Esophagus muscularis mucosa (tissue), 4 donors: ENCODE measurements around the gene DNASE1L2. TPM values are rescaled to one million over a fixed set of nuclear protein-coding genes. Genes with fewer than 3 reads are reported as not detected.

Source experiments
- DNase-seq: peaks from one replicate; pipeline ENCODE4 v3.0.0-alpha.2; 2017; ENCODE audit errors: extremely low spot score
- H3K27ac ChIP-seq, 4 donors: fragments of 200-600 bp; sonication (generic); replicated peaks in 1 of 4; 1 replicate in 3 of 4; 2 replicates in 1 of 4; pipeline ENCODE4 v1.5.1; 2016 to 2019; ENCODE audit warnings: mild to moderate bottlenecking in 1 of 4
- H3K27me3 ChIP-seq, 4 donors: fragments of 200-600 bp; sonication (generic); one replicate each; pipeline versions ENCODE4 v1.5.1 to v1.6.0; 2016 to 2019
- H3K36me3 ChIP-seq, 4 donors: fragments of 200-600 bp; sonication (generic); one replicate each; pipeline ENCODE4 v1.5.1; 2016 to 2019
- H3K4me1 ChIP-seq, 4 donors: fragments of 200-600 bp; sonication (generic); one replicate each; pipeline ENCODE4 v1.5.1; 2016 to 2019
- H3K4me3 ChIP-seq, 4 donors: fragments of 200-600 bp; sonication (generic); 1 replicate in 2 of 4; 2 replicates in 2 of 4; pipeline ENCODE4 v1.5.1; 2016 to 2019; ENCODE audit warnings: mild to moderate bottlenecking in 4 of 4, moderate library complexity in 1 of 4
- H3K9me3 ChIP-seq, 4 donors: fragments of 200-600 bp; sonication (generic); 1 replicate in 3 of 4; 2 replicates in 1 of 4; pipeline ENCODE4 v1.5.1; 2016 to 2019
- EP300 ChIP-seq: sonication (generic); formaldehyde crosslinking; IDR thresholded peaks from one replicate; pipeline ENCODE4 v1.6.1; 2017; ENCODE audit warnings: antibody characterized with exemption
- POLR2A ChIP-seq: fragments of 450-650 bp; IDR thresholded peaks from one replicate; pipeline ENCODE4 v1.6.1; 2017; ENCODE audit warnings: antibody characterized with exemption, moderate library complexity, mild to moderate bottlenecking, low read depth
- POLR2AphosphoS5 ChIP-seq, 2 donors: sonication (generic); formaldehyde crosslinking; IDR thresholded peaks; one replicate each; pipeline ENCODE4 v1.6.1; 2017; ENCODE audit warnings: antibody characterized with exemption in 2 of 2
- WGBS: methylation state at CpG from one replicate; pipeline ENCODE4 v1.1.5; 2018; 5-methylcytosine and 5-hydroxymethylcytosine counted together
- intact Hi-C: fragments of 100-400 bp; cut with DNase I; formaldehyde crosslinking; loops from one replicate; pipeline ENCODE4 v1.15.1; 2023
- small RNA-seq, 3 donors: library from RNA; depleted of rRNA; stranded (forward); fragments of <200 nt; gene quantifications; one replicate each; pipeline ENCODE3, GENCODE V24; 2016
- total RNA-seq, 4 donors: library from RNA; depleted of rRNA; stranded (reverse); fragments of >200 nt; gene quantifications; one replicate each; pipeline versions ENCODE4 v1.1.0 to v1.2.1, GENCODE V29; 2016
- TF ChIP-seq, protein P1 (sequence below), 3 experiments: fragments of 200-600 bp in 2 of 3; fragments of 450-650 bp in 1 of 3; sonication (generic) in 2 of 3; IDR thresholded peaks; one replicate each; pipeline ENCODE4 v1.5.1; 2017 to 2019; ENCODE audit warnings: antibody characterized with exemption in 3 of 3, mild to moderate bottlenecking in 2 of 3, moderate library complexity in 1 of 3

DNASE1L2 gene
- total RNA-seq, 4 donors from 2014 or later = 0.50 to 0.86 (median 0.67) TPM

DNA sequence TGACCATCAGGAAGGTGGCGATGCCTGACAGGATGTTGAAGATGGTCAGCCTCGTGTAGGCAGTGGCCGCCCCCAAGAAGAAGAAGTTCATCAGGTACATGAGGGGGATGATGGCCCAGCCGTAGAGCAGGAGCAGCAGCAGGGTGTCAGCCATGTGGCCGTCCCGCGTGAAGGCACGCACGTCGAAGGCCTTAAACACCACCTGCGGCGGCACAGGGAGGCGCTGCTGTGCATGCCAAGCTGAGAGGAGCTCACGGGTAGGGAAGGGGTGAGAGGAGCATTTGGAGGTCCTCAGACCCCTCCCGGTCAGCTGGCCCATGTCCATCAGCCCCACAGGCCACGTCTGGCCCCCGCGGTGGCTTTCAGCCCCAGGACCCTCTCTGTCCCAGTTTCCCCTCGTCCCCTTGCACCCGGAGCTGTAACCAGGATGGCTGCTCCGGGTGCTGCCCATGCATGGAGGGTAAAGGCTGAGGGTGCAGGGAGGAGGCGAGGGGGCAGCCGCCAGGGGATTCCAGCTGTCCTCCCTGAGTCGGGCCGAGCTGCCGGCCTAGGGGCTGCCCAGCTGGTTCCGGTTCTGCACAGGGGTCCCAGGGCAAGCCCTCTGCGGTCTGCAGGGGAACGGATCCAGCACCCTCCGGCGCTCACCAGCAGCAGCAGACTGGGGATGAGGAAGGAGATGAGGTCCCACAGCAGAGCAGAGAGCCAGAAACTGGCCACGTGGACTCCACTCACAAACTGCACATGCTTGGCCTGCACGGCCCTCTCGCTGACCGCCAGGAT, 48.7 kb downstream of the DNASE1L2 start:
- H3K9me3 ChIP-seq = no peaks in the 10 kb centered on the region
- intact Hi-C loops = no loop called here
- H3K4me1 ChIP-seq = no peaks in the 10 kb centered on the region
- no peak overlapping the region for H3K4me3 ChIP-seq
- WGBS = 90% methylated on average over 28 of the region's 35 CpGs
- no peaks in the 10 kb centered on the region for H3K27me3 ChIP-seq
- DNase-seq = no peak
- peaks cover 11 to 92% (median 82%) of the 10 kb centered on the region in 4 donors for H3K36me3 ChIP-seq
- no peak for TF ChIP-seq POLR2A
- TF ChIP-seq POLR2AphosphoS5 (IDR thresholded peaks at IDR 0.05) = no peak
- no peak for TF ChIP-seq EP300
- TF ChIP-seq, protein P1, sequence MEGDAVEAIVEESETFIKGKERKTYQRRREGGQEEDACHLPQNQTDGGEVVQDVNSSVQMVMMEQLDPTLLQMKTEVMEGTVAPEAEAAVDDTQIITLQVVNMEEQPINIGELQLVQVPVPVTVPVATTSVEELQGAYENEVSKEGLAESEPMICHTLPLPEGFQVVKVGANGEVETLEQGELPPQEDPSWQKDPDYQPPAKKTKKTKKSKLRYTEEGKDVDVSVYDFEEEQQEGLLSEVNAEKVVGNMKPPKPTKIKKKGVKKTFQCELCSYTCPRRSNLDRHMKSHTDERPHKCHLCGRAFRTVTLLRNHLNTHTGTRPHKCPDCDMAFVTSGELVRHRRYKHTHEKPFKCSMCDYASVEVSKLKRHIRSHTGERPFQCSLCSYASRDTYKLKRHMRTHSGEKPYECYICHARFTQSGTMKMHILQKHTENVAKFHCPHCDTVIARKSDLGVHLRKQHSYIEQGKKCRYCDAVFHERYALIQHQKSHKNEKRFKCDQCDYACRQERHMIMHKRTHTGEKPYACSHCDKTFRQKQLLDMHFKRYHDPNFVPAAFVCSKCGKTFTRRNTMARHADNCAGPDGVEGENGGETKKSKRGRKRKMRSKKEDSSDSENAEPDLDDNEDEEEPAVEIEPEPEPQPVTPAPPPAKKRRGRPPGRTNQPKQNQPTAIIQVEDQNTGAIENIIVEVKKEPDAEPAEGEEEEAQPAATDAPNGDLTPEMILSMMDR (IDR thresholded peaks at IDR 0.05) = no peak
- H3K27ac ChIP-seq = no peak overlapping the region

DNA sequence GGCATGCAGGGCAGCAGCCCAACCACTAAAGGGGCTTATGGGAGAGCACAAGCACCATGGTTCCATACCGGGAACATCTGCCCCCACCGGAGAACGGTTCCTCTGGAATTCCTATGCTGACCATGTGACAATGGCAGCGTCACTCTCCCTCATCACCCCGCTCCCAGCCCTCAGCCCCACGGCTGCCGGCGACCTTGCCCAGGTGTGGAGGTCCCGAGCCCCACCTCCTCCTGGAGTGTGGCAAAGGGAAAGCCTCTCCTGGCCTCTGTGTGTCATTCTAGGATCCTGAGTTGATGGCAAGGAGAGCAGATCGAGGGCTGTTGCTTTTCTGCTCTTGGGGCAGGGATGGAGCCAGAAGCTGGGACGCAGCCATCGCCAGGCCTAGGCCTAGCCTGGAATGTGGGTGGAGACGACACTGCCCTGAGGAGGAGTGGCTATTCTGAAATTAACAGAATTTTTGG, 49.5 kb downstream of the DNASE1L2 start:
- DNase-seq = no peak
- no peaks in the 10 kb centered on the region for H3K27me3 ChIP-seq
- no peaks in the 10 kb centered on the region for H3K9me3 ChIP-seq
- H3K4me3 ChIP-seq = no peak overlapping the region
- TF ChIP-seq POLR2A (no peak), EP300 (no peak), POLR2AphosphoS5 (IDR thresholded peaks at IDR 0.05) (no peak)
- TF ChIP-seq, protein P1 (IDR thresholded peaks at IDR 0.05) = no peak
- H3K27ac ChIP-seq = no peak overlapping the region
- intact Hi-C loops = no loop called here
- no peaks in the 10 kb centered on the region for H3K4me1 ChIP-seq
- peaks cover 8 to 92% (median 82%) of the 10 kb centered on the region in 4 donors for H3K36me3 ChIP-seq
- 50% methylated on average over 4 of the region's 13 CpGs for WGBS

DNA sequence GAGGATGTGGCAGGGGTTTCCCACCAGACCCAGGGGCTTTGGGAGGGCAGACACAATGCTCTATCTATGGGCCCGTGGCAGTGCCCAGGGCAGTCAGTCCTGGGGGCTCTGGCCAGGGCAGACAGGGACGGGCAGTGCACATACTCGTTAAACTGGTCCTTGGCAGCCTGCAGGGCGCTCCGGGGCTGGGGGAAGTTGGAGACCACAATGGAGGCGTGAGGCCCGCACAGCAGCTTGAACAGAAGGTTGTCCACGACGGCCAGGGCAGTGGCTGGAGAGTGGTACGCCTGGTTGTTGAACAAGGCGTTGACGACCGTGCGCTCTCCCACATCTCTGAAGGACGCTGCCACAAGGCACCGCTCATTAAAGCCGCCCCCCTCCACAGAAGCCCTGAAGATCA, 50.3 kb downstream of the DNASE1L2 start:
- Histone ChIP-seq H3K27ac (no peak overlapping the region), H3K4me3 (no peak overlapping the region), H3K9me3 (no peaks in the 10 kb centered on the region), H3K36me3 (peaks cover 15 to 92% (median 82%) of the 10 kb centered on the region in 4 donors), H3K4me1 (no peaks in the 10 kb centered on the region), H3K27me3 (no peaks in the 10 kb centered on the region)
- intact Hi-C loops = no loop called here
- TF ChIP-seq EP300 (no peak), POLR2A (no peak), POLR2AphosphoS5 (IDR thresholded peaks at IDR 0.05) (no peak)
- TF ChIP-seq, protein P1 (IDR thresholded peaks at IDR 0.05) = no peak
- no peak for DNase-seq
- 100% methylated on average over 2 of the region's 17 CpGs for WGBS

DNA sequence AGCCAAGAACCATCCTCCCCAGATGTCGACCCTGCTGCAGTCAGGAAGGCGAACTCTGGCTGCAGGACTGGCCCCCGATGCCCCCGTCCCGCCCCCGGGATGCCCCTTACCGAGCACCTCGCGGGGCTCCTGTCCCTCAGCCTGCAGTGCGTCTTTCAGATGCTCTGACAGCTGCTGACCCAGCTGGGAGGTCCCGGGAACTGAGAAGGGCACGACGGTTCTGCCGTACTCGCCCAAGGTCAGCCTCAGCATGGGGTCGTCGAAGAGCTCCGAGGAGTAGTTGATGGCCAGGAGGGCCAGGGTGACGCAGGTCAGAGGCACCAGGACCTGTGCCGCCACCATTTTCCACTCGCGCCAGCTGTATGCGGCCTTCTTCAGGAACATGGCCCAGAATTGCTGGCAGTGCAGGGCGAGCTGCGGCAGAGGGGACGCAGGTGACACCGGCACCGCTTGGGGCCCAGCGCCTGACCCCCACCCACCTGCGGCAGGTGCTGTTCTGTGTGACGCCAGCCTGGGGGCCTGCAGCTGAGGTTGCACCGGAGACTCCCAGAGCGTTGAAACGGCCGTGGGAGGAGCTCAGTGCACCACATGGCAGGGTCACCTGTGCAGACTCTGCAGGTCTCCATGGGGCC, 51.8 kb downstream of the DNASE1L2 start:
- intact Hi-C loops = no loop called here

More for the DNA sequence above, 51.8 kb downstream of the DNASE1L2 start:
- Histone ChIP-seq H3K9me3 (no peaks in the 10 kb centered on the region), H3K4me1 (no peaks in the 10 kb centered on the region), H3K36me3 (peaks cover 23 to 100% (median 91%) of the 10 kb centered on the region in 4 donors), H3K4me3 (no peak overlapping the region), H3K27me3 (no peaks in the 10 kb centered on the region), H3K27ac (no peak overlapping the region)
- 82% methylated on average over 28 of the region's 35 CpGs for WGBS
- TF ChIP-seq POLR2A = no peak
- TF ChIP-seq, protein P1 (IDR thresholded peaks at IDR 0.05) = no peak
- TF ChIP-seq POLR2AphosphoS5 (IDR thresholded peaks at IDR 0.05) = no peak
- no peak for TF ChIP-seq EP300
- no peak for DNase-seq

Small RNAs within 50 kb of the gene (small RNA-seq; reads per million reads assigned to genes)
- gene MIR3677 (0 to 0.08 (median 0) reads per million in 3 donors), gene MIR4717 (0 reads per million in 3 donors)

Other genes with a start within 250 kb of the DNASE1L2 start
- 1 to 10 TPM; 2.1 to 5.6 (median 3.3) TPM for gene SYNGR3, start 246.5 kb upstream of the DNASE1L2 start, total RNA-seq
- 10 to 100 TPM; 23.3 to 46.5 (median 34.9) TPM for gene ZNF598, start 226.6 kb upstream of the DNASE1L2 start, total RNA-seq
- not detected for gene NPW, start 216.7 kb upstream of the DNASE1L2 start, total RNA-seq
- 100 to 1,000 TPM in 2 of 4 donors, 10 to 100 TPM in 2; 45.3 to 130 (median 88.3) TPM for gene NHERF2, start 209.5 kb upstream of the DNASE1L2 start, total RNA-seq
- gene NTHL1, start 188.6 kb upstream of the DNASE1L2 start, total RNA-seq = 10 to 100 TPM; 11.8 to 25.2 (median 18.9) TPM
- 10 to 100 TPM; 41.3 to 71.7 (median 52.0) TPM for gene TSC2, start 188.5 kb upstream of the DNASE1L2 start, total RNA-seq
- gene PKD1, start 100.5 kb upstream of the DNASE1L2 start, total RNA-seq = 100 to 1,000 TPM; 297 to 459 (median 366) TPM
- gene RAB26, start 87.8 kb upstream of the DNASE1L2 start, total RNA-seq = not detected
- 10 to 100 TPM; 42.6 to 64.5 (median 54.3) TPM for gene TRAF7, start 80.7 kb upstream of the DNASE1L2 start, total RNA-seq
- under 1 TPM; under 0.01 to 0.32 (median 0.09) TPM for gene CASKIN1, start 39.8 kb upstream of the DNASE1L2 start, total RNA-seq
- 10 to 100 TPM; 23.7 to 62.8 (median 36.3) TPM for gene MLST8, start 31.0 kb upstream of the DNASE1L2 start, total RNA-seq
- gene BRICD5, start 25.6 kb upstream of the DNASE1L2 start, total RNA-seq = 1 to 10 TPM; 1.2 to 6.8 (median 5.7) TPM
- 10 to 100 TPM in 3 of 4 donors, 1 to 10 TPM in 1; 8.9 to 20.0 (median 13.7) TPM for gene PGP, start 21.6 kb upstream of the DNASE1L2 start, total RNA-seq
- gene E4F1, start 12.9 kb upstream of the DNASE1L2 start, total RNA-seq = 10 to 100 TPM; 19.1 to 39.7 (median 28.5) TPM
- 100 to 1,000 TPM in 1 of 4 donors, 10 to 100 TPM in 3; 51.9 to 115 (median 86.6) TPM for gene ECI1, start 15.1 kb downstream of the DNASE1L2 start, total RNA-seq
- gene RNPS1, start 31.7 kb downstream of the DNASE1L2 start, total RNA-seq = 100 to 1,000 TPM; 114 to 179 (median 151) TPM
- 10 to 100 TPM; 10.4 to 30.7 (median 18.1) TPM for gene ABCA3, start 104.3 kb downstream of the DNASE1L2 start, total RNA-seq
- 1 to 10 TPM in 3 of 4 donors, under 1 TPM in 1; 0.83 to 2.5 (median 1.5) TPM for gene CCNF, start 193.0 kb downstream of the DNASE1L2 start, total RNA-seq
- 1 to 10 TPM in 1 of 4 donors, not detected in 3; 1.5 TPM for gene TEDC2, start 223.7 kb downstream of the DNASE1L2 start, total RNA-seq
- under 1 TPM in 3 of 4 donors, not detected in 1; 0.19 to 0.42 (median 0.29) TPM for gene NTN3, start 234.9 kb downstream of the DNASE1L2 start, total RNA-seq
- gene TBC1D24, start 238.7 kb downstream of the DNASE1L2 start, total RNA-seq = 10 to 100 TPM in 2 of 4 donors, 1 to 10 TPM in 2; 7.0 to 14.1 (median 11.5) TPM